Sigmoid colon (tissue), 7 donors: Measurements from ENCODE around the gene FUT2. TPM values are rescaled to one million over a fixed set of nuclear protein-coding genes. Genes with fewer than 3 reads are reported as not detected.
A peak's percentile ranks its signal among the peaks of the same experiment; 100 is the strongest.

ENCODE experiments used
- DNase-seq: peaks from one replicate; pipeline ENCODE4 v3.0.0-alpha.2; 2019
- H3K27ac ChIP-seq, 4 donors: fragments of 200-600 bp; sonication (generic); one replicate each; pipeline ENCODE4 v1.5.1; 2016 to 2019; ENCODE audit warnings: mild to moderate bottlenecking in 1 of 4
- H3K27me3 ChIP-seq, 3 donors: fragments of 200-600 bp; sonication (generic); one replicate each; pipeline ENCODE4 v1.5.1; 2019; ENCODE audit warnings: mild to moderate bottlenecking in 1 of 3
- H3K36me3 ChIP-seq, 4 donors: fragments of 200-600 bp; sonication (generic); one replicate each; pipeline ENCODE4 v1.5.1; 2016 to 2019
- H3K4me1 ChIP-seq, 4 donors: fragments of 200-600 bp; sonication (generic); one replicate each; pipeline ENCODE4 v1.5.1; 2017 to 2019
- H3K4me3 ChIP-seq, 4 donors: fragments of 200-600 bp; sonication (generic); one replicate each; pipeline ENCODE4 v1.5.1; 2017 to 2019; ENCODE audit warnings: mild to moderate bottlenecking in 2 of 4, moderate library complexity in 1 of 4
- H3K9me3 ChIP-seq, 4 donors: fragments of 200-600 bp in 3 of 4; sonication (generic) in 3 of 4; one replicate each; pipeline versions ENCODE4 v1.5.1 to v1.6.1; 2013 to 2019
- EP300 ChIP-seq, 4 donors: sonication (generic); formaldehyde crosslinking; IDR thresholded peaks; one replicate each; pipeline ENCODE4 v1.6.1; 2017; ENCODE audit warnings: antibody characterized with exemption in 4 of 4
- POLR2A ChIP-seq, 2 donors: fragments of 450-650 bp; IDR thresholded peaks; one replicate each; pipeline ENCODE4 v1.6.1; 2016; ENCODE audit warnings: antibody characterized with exemption in 2 of 2, mild to moderate bottlenecking in 2 of 2, moderate library complexity in 2 of 2
- POLR2AphosphoS5 ChIP-seq, 4 donors: sonication (generic); formaldehyde crosslinking; IDR thresholded peaks; one replicate each; pipeline ENCODE4 v1.6.1; 2017; ENCODE audit warnings: antibody characterized with exemption in 4 of 4
- WGBS, 2 donors: extraction: QIAGEN DNeasy Blood & Tissue Kit; methylation state at CpG; one replicate each; pipeline ENCODE4 v1.1.7; 2013; 5-methylcytosine and 5-hydroxymethylcytosine counted together
- intact Hi-C: fragments of 100-400 bp; cut with DNase I; formaldehyde crosslinking; loops from one replicate; pipeline ENCODE4 v1.15.1; 2023
- polyA plus RNA-seq, 3 donors: library from polyadenylated mRNA; stranded (reverse); fragments of 200-250 nt; gene quantifications; one replicate each; pipeline ENCODE4 v1.2.3, GENCODE V29; 2013
- total RNA-seq, 4 donors: library from RNA; depleted of rRNA; stranded (reverse); fragments of >200 nt; gene quantifications; one replicate each; pipeline ENCODE4 v1.1.0, GENCODE V29; 2016
- TF ChIP-seq, protein P1 (sequence below), 4 experiments: fragments of 450-650 bp in 3 of 4; fragments of 200-600 bp in 1 of 4; IDR thresholded peaks; one replicate each; pipeline ENCODE4 v1.5.1; 2016 to 2019; ENCODE audit warnings: antibody characterized with exemption in 4 of 4, mild to moderate bottlenecking in 3 of 4, moderate library complexity in 2 of 4
- donor health status: healthy with polysubstance abuse.
- donor health status: Bipolar disorder and iron deficiency.
- donor health status: healthy.

Gene FUT2
- total and polyA plus RNA-seq, 7 donors = 37.2 to 62.7 (median 59.4) TPM; not detected in 4

GRCh38 chr19:48674216-48674809, 21.5 kb upstream of the FUT2 start:
- H3K4me1 ChIP-seq = peaks cover 0 to 12% (median 9%) of the 10 kb centered on the region in 4 donors
- 90 to 92% methylated on average over 19 of the region's 19 CpGs for WGBS, 2 donors
- TF ChIP-seq, protein P1, sequence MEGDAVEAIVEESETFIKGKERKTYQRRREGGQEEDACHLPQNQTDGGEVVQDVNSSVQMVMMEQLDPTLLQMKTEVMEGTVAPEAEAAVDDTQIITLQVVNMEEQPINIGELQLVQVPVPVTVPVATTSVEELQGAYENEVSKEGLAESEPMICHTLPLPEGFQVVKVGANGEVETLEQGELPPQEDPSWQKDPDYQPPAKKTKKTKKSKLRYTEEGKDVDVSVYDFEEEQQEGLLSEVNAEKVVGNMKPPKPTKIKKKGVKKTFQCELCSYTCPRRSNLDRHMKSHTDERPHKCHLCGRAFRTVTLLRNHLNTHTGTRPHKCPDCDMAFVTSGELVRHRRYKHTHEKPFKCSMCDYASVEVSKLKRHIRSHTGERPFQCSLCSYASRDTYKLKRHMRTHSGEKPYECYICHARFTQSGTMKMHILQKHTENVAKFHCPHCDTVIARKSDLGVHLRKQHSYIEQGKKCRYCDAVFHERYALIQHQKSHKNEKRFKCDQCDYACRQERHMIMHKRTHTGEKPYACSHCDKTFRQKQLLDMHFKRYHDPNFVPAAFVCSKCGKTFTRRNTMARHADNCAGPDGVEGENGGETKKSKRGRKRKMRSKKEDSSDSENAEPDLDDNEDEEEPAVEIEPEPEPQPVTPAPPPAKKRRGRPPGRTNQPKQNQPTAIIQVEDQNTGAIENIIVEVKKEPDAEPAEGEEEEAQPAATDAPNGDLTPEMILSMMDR (IDR thresholded peaks at IDR 0.05) = no peak
- TF ChIP-seq POLR2A (IDR thresholded peaks at IDR 0.05) = no peak
- TF ChIP-seq EP300 (IDR thresholded peaks at IDR 0.05) = no peak
- no peak for TF ChIP-seq POLR2AphosphoS5 (IDR thresholded peaks at IDR 0.05)
- H3K9me3 ChIP-seq = no peaks in the 10 kb centered on the region
- no peak overlapping the region for H3K4me3 ChIP-seq
- intact Hi-C loops = loop anchor here (2.0 kb wide), 3 partner anchors 28 to 64 kb away; partner anchors contain the start of gene CA11
- no peak for DNase-seq
- no peak overlapping the region for H3K27ac ChIP-seq
- H3K27me3 ChIP-seq = no peaks in the 10 kb centered on the region
- no peaks in the 10 kb centered on the region for H3K36me3 ChIP-seq

DNA sequence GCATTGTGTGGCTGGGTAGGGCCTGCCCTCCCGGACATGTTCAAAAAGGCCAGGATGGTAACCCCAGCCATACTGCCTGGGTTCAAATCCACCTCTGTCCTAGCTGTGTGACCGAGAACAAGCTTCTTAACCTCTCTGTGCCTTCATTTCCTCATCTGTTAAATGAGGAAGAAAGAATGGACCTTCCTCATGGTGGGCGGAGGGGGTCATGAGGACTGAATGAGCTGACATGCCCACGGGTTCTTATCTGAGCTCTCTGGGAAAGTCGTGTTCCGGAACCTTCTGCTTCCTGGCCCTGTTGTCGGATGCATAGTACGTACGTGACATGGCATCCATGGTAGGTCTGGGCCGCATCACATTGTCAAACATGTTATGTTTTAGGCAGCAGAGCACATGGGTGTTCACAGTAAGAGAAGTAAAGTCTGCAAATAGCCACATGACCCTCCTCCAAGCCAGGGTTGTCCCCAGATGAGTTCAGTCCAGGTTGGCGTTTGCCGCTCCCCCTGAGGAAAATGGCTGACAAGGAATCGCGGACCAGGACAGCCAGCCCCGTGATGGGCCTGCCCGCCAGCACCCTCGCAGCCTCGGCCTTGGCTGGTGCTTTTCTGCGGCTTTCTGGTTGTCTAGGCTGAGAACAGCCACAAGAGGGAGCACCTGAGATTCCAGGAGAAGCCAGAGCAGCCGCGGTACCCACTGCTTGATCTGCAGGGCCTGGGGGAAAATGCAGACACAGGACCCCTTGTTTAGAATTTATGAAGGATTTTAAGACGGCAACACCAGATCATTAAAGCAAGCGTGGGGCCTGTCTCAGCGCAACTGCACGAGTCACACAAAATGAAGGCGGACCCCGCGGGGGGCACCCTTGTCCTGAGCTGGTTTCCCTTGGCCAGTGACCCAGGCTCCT, 20.6 kb upstream of the FUT2 start:
- H3K27ac ChIP-seq = peak overlapping the region in 1 of 4 donors; percentile 20
- intact Hi-C loops = loop anchor here (2.0 kb wide), 3 partner anchors 28 to 64 kb away; partner anchors contain the start of gene CA11
- TF ChIP-seq, protein P1 (IDR thresholded peaks at IDR 0.05) = peak; percentile 81 to 91 (median 86)
- TF ChIP-seq POLR2AphosphoS5 (IDR thresholded peaks at IDR 0.05) (peak in 1 of 4 donors; percentile 15), EP300 (IDR thresholded peaks at IDR 0.05) (no peak)
- H3K36me3 ChIP-seq = no peaks in the 10 kb centered on the region
- WGBS, 2 donors = 42 to 43% methylated on average over 28 of the region's 28 CpGs
- no peak overlapping the region for H3K4me3 ChIP-seq
- peak; percentile 92 for DNase-seq
- H3K4me1 ChIP-seq = peaks cover 0 to 12% (median 9%) of the 10 kb centered on the region in 4 donors
- H3K9me3 ChIP-seq = no peaks in the 10 kb centered on the region
- no peaks in the 10 kb centered on the region for H3K27me3 ChIP-seq

- WGBS, 2 donors = 84 to 92% methylated on average over 17 of the region's 17 CpGs
- Histone ChIP-seq H3K4me1 (peaks cover 0 to 12% (median 9%) of the 10 kb centered on the region in 4 donors), H3K4me3 (no peak overlapping the region), H3K27ac (no peak overlapping the region), H3K9me3 (no peaks in the 10 kb centered on the region), H3K36me3 (no peaks in the 10 kb centered on the region), H3K27me3 (no peaks in the 10 kb centered on the region)
- no peak for DNase-seq
- intact Hi-C loops = no loop called here
- TF ChIP-seq EP300 (IDR thresholded peaks at IDR 0.05) (no peak), POLR2A (IDR thresholded peaks at IDR 0.05) (no peak), POLR2AphosphoS5 (IDR thresholded peaks at IDR 0.05) (no peak)
- TF ChIP-seq, protein P1 (IDR thresholded peaks at IDR 0.05) = no peak
These were observed 19.3 kb upstream of the FUT2 start for GRCh38 chr19:48676487-48676886.

DNA sequence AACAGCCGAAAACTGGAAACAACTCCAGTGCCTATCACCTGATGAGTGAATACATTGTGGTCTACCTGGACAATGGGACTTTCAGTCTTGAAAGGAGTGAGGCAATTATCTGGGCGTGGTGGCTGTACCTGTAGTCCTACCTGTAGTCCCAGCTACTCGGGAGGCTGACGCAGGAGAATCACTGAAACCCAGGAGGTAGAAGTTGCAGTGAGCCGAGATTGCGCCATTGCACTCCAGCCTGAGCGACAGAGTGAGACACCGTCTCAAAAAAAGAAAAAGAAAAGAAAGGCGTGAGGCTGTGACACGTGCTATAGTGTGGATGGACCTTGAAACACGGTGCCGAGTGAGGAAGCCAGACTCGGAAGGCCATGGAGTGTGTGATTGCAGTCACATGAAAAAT, 18.9 kb upstream of the FUT2 start:
- 25 to 77% methylated on average over 13 of the region's 13 CpGs for WGBS, 2 donors
- Histone ChIP-seq H3K4me1 (peaks cover 0 to 12% (median 9%) of the 10 kb centered on the region in 4 donors), H3K27ac (no peak overlapping the region), H3K9me3 (no peaks in the 10 kb centered on the region), H3K27me3 (no peaks in the 10 kb centered on the region), H3K36me3 (no peaks in the 10 kb centered on the region), H3K4me3 (no peak overlapping the region)
- TF ChIP-seq POLR2AphosphoS5 (IDR thresholded peaks at IDR 0.05) (no peak), POLR2A (IDR thresholded peaks at IDR 0.05) (no peak), EP300 (IDR thresholded peaks at IDR 0.05) (no peak)
- TF ChIP-seq, protein P1 (IDR thresholded peaks at IDR 0.05) = no peak
- DNase-seq = no peak
- intact Hi-C loops = no loop called here
